Left ventricle myocardium inferior (tissue), 1 donor: ENCODE data around the gene BPIFA3. TPM values are rescaled to one million over a fixed set of nuclear protein-coding genes. Genes with fewer than 3 reads are reported as not detected.

Experiments used
- DNase-seq: peaks from one replicate; pipeline ENCODE4 v3.0.0-alpha.2; 2020
- H3K27ac ChIP-seq: fragments of 200-600 bp; replicated peaks from 2 replicates; pipeline ENCODE4 v1.8.0; 2021
- H3K27me3 ChIP-seq: fragments of 200-600 bp; 2 replicates; pipeline ENCODE4 v1.8.0; 2021; ENCODE audit warnings: low read depth
- H3K36me3 ChIP-seq: fragments of 200-600 bp; 2 replicates; pipeline ENCODE4 v1.8.0; 2021
- H3K4me1 ChIP-seq: fragments of 200-600 bp; 2 replicates; pipeline ENCODE4 v1.8.0; 2021
- H3K4me3 ChIP-seq: fragments of 200-600 bp; 2 replicates; pipeline ENCODE4 v1.8.0; 2021; ENCODE audit warnings: mild to moderate bottlenecking, moderate library complexity
- H3K9me3 ChIP-seq: fragments of 200-600 bp; replicated peaks from 2 replicates; pipeline ENCODE4 v1.8.0; 2021
- intact Hi-C: fragments of 100-400 bp; cut with micrococcal nuclease; formaldehyde crosslinking; loops from one replicate; pipeline ENCODE4 v1.11.0; 2022
- total RNA-seq: library from RNA; stranded (reverse); fragmentation: NEBNext Ultra II Directional; extraction: Animal tissue kit (Norgen Biotek cat#: 25700); gene quantifications from one replicate; pipeline ENCODE4 v1.2.1, GENCODE V29; 2021
- TF ChIP-seq, protein P1 (sequence below): fragments of 200-600 bp; IDR thresholded peaks from 2 replicates; pipeline ENCODE4 v1.8.0; 2021; ENCODE audit warnings: antibody characterized with exemption, mild to moderate bottlenecking, borderline replicate concordance
- donor health status: DM: no; HTN: yes; CAD: no; lungs with severe emphysema.

The BPIFA3 gene
- total RNA-seq, 1 donor from 2014 or later, result not detected

GRCh38 chr20:33246077-33246476 lies 28.9 kb downstream of the BPIFA3 start:
- intact Hi-C loops, result no loop called here
- no peaks in the 10 kb centered on the region for H3K36me3 ChIP-seq

DNA sequence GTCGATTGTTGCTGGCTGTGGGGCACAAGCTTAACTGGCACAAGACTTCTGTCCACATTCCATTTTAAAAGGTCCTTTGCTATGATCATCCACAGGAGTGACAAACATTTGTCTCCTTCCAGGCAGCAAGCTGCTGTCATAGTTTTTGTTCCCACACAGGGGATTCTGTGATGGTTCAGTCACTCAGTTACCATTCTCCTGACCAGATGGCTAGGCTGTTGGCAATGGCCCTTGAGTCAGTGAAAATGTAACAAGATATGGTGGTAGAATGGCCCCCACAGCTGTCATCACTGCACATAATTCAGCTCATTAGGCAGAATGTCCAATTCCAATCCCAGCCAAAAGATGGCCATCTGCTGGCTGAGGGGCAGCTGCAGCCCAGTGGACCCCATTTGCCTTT lies 32.3 kb downstream of the BPIFA3 start:
- DNase-seq, result no peak
- Histone ChIP-seq H3K36me3 (no peaks in the 10 kb centered on the region), H3K27me3 (peaks cover 9% of the 10 kb centered on the region), H3K9me3 (no peaks in the 10 kb centered on the region), H3K4me3 (no peak overlapping the region), H3K4me1 (no peaks in the 10 kb centered on the region), H3K27ac (no peak overlapping the region)
- TF ChIP-seq, protein P1, sequence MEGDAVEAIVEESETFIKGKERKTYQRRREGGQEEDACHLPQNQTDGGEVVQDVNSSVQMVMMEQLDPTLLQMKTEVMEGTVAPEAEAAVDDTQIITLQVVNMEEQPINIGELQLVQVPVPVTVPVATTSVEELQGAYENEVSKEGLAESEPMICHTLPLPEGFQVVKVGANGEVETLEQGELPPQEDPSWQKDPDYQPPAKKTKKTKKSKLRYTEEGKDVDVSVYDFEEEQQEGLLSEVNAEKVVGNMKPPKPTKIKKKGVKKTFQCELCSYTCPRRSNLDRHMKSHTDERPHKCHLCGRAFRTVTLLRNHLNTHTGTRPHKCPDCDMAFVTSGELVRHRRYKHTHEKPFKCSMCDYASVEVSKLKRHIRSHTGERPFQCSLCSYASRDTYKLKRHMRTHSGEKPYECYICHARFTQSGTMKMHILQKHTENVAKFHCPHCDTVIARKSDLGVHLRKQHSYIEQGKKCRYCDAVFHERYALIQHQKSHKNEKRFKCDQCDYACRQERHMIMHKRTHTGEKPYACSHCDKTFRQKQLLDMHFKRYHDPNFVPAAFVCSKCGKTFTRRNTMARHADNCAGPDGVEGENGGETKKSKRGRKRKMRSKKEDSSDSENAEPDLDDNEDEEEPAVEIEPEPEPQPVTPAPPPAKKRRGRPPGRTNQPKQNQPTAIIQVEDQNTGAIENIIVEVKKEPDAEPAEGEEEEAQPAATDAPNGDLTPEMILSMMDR, result no peak
- intact Hi-C loops, result no loop called here

More at GRCh38 chr20:33246077-33246476, 28.9 kb downstream of the BPIFA3 start:
- Histone ChIP-seq H3K9me3 (no peaks in the 10 kb centered on the region), H3K27me3 (peaks cover 3% of the 10 kb centered on the region), H3K4me1 (no peaks in the 10 kb centered on the region), H3K4me3 (no peak overlapping the region), H3K27ac (no peak overlapping the region)
- TF ChIP-seq, protein P1, result no peak
- no peak for DNase-seq

DNA sequence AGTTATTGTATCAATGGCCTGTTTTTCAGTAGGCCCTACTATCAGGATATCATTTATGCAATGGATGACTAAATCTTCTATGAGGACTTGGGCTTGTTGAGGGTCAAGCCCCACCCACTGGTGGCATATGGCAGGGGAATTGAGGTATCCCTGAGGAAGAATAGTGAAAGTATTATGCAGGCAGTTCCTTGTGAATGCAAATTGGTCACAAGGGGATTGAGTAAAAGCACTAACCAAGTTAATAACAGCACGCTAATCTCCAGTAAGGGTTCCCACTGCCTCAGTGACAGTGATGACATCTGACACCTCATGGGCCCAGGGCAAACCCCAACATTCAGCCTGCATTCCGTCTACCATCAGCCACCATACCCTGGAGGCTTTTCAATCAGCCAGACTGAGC lies 33.5 kb downstream of the BPIFA3 start:
- Histone ChIP-seq H3K4me3 (no peak overlapping the region), H3K4me1 (no peaks in the 10 kb centered on the region), H3K27me3 (peaks cover 16% of the 10 kb centered on the region), H3K9me3 (peaks cover 10% of the 10 kb centered on the region), H3K27ac (no peak overlapping the region), H3K36me3 (no peaks in the 10 kb centered on the region)
- intact Hi-C loops, result no loop called here
- DNase-seq, result no peak
- TF ChIP-seq, protein P1, result no peak

DNA sequence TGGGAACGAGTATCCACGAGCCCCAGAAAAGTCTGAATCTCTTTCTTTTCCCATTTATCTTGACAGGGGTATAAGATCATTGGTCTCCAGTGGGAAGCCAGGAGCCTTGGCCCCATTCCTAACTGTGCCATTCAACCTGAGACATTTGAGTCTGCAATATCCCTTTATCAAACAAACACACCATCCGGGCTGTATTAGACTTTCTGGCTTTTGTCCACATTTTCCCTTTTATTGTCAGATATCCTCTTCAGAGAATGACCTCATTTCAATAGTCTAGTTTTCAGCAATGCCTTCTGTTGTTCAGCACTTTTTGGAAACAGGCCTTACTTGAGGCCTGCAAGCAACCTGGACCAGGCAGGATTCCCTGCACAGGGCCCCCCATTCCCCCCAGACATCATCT lies 34.3 kb downstream of the BPIFA3 start:
- intact Hi-C loops, result no loop called here
- peaks cover 10% of the 10 kb centered on the region for H3K9me3 ChIP-seq
- no peaks in the 10 kb centered on the region for H3K4me1 ChIP-seq
- no peak overlapping the region for H3K4me3 ChIP-seq
- H3K36me3 ChIP-seq, result no peaks in the 10 kb centered on the region
- TF ChIP-seq, protein P1, result no peak
- H3K27ac ChIP-seq, result no peak overlapping the region
- DNase-seq, result no peak
- peaks cover 16% of the 10 kb centered on the region for H3K27me3 ChIP-seq

GRCh38 chr20:33252460-33252859 lies 35.3 kb downstream of the BPIFA3 start:
- no peak for DNase-seq
- TF ChIP-seq, protein P1, result no peak
- H3K27ac ChIP-seq, result no peak overlapping the region
- intact Hi-C loops, result no loop called here
- no peaks in the 10 kb centered on the region for H3K36me3 ChIP-seq
- peaks cover 10% of the 10 kb centered on the region for H3K9me3 ChIP-seq
- H3K4me3 ChIP-seq, result no peak overlapping the region
- H3K27me3 ChIP-seq, result peaks cover 20% of the 10 kb centered on the region
- H3K4me1 ChIP-seq, result no peaks in the 10 kb centered on the region

GRCh38 chr20:33255005-33255404 lies 37.9 kb downstream of the BPIFA3 start:
- H3K4me3 ChIP-seq, result no peak overlapping the region
- H3K4me1 ChIP-seq, result no peaks in the 10 kb centered on the region

More at GRCh38 chr20:33255005-33255404, 37.9 kb downstream of the BPIFA3 start:
- Histone ChIP-seq H3K36me3 (no peaks in the 10 kb centered on the region), H3K27ac (no peak overlapping the region), H3K27me3 (peaks cover 33% of the 10 kb centered on the region), H3K9me3 (peaks cover 10% of the 10 kb centered on the region)
- TF ChIP-seq, protein P1, result no peak
- intact Hi-C loops, result no loop called here
- DNase-seq, result no peak
